ENCODE measurements around the gene PCED1B.
"Not testable (repeated sequence)": the region's sequence is repeated elsewhere in the genome, so short reads cannot be mapped to it uniquely, and the experiment has no call there.

Gene PCED1B

DNA sequence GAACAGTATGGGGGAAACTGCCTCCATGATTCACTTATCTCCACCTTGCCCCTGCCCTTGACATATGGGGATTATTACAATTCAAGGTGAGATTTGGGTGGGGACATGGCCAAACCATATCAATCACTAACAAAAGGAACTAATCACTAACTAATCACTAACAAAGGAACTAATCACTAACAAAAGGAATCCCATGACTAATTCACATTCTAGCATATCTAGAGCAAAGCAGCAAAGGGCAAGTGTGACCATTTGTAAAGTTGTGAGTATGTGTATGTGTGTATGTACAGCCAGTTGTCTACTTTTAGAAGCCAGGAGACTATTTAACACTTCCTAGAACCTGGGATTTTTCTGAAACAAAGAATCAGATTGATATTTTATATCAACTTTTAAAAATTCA is 30.9 kb upstream of the PCED1B start:
- no peak for TF ChIP-seq ISL1 (CRISPR knock-in tag; IDR thresholded peaks at IDR 0.05)
- no peak for ATAC-seq

GRCh38 chr12:47051291-47051690 is 28.1 kb upstream of the PCED1B start:
- not testable (repeated sequence) for ATAC-seq

GRCh38 chr12:47052274-47052673 is 27.1 kb upstream of the PCED1B start:
- TF ChIP-seq, protein P1, sequence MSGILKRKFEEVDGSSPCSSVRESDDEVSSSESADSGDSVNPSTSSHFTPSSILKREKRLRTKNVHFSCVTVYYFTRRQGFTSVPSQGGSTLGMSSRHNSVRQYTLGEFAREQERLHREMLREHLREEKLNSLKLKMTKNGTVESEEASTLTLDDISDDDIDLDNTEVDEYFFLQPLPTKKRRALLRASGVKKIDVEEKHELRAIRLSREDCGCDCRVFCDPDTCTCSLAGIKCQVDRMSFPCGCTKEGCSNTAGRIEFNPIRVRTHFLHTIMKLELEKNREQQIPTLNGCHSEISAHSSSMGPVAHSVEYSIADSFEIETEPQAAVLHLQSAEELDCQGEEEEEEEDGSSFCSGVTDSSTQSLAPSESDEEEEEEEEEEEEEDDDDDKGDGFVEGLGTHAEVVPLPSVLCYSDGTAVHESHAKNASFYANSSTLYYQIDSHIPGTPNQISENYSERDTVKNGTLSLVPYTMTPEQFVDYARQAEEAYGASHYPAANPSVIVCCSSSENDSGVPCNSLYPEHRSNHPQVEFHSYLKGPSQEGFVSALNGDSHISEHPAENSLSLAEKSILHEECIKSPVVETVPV (CRISPR knock-in tag; IDR thresholded peaks at IDR 0.05) = no peak
- TF ChIP-seq CSDC2 (CRISPR knock-in tag; IDR thresholded peaks at IDR 0.05) (no peak), TCF4 (CRISPR knock-in tag; IDR thresholded peaks at IDR 0.05; ENCODE audit: borderline replicate concordance) (no peak), OSR1 (CRISPR knock-in tag; IDR thresholded peaks at IDR 0.05) (no peak), ZNF8 (CRISPR knock-in tag; IDR thresholded peaks at IDR 0.05) (no peak), PPARA (CRISPR knock-in tag; IDR thresholded peaks at IDR 0.05; ENCODE audit: borderline replicate concordance) (no peak), RARB (CRISPR knock-in tag; IDR thresholded peaks at IDR 0.05) (no peak), ZNF70 (CRISPR knock-in tag; IDR thresholded peaks at IDR 0.05) (no peak), GLIS3 (CRISPR knock-in tag; IDR thresholded peaks at IDR 0.05) (no peak), SNAI2 (CRISPR knock-in tag; IDR thresholded peaks at IDR 0.05) (no peak), BACH2 (CRISPR knock-in tag; IDR thresholded peaks at IDR 0.05; ENCODE audit: borderline replicate concordance) (no peak)

GRCh38 chr12:47053961-47054360 is 25.5 kb upstream of the PCED1B start:
- TF ChIP-seq, protein P1 (CRISPR knock-in tag; IDR thresholded peaks at IDR 0.05) = no peak
- TF ChIP-seq, protein P2, sequence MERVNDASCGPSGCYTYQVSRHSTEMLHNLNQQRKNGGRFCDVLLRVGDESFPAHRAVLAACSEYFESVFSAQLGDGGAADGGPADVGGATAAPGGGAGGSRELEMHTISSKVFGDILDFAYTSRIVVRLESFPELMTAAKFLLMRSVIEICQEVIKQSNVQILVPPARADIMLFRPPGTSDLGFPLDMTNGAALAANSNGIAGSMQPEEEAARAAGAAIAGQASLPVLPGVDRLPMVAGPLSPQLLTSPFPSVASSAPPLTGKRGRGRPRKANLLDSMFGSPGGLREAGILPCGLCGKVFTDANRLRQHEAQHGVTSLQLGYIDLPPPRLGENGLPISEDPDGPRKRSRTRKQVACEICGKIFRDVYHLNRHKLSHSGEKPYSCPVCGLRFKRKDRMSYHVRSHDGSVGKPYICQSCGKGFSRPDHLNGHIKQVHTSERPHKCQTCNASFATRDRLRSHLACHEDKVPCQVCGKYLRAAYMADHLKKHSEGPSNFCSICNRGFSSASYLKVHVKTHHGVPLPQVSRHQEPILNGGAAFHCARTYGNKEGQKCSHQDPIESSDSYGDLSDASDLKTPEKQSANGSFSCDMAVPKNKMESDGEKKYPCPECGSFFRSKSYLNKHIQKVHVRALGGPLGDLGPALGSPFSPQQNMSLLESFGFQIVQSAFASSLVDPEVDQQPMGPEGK (CRISPR knock-in tag; IDR thresholded peaks at IDR 0.05; ENCODE audit: borderline replicate concordance) = no peak
- TF ChIP-seq ZC3H10 (CRISPR knock-in tag; IDR thresholded peaks at IDR 0.05) = no peak
- TF ChIP-seq OSR1 (CRISPR knock-in tag; IDR thresholded peaks at IDR 0.05) = no peak
- TF ChIP-seq, protein P3, sequence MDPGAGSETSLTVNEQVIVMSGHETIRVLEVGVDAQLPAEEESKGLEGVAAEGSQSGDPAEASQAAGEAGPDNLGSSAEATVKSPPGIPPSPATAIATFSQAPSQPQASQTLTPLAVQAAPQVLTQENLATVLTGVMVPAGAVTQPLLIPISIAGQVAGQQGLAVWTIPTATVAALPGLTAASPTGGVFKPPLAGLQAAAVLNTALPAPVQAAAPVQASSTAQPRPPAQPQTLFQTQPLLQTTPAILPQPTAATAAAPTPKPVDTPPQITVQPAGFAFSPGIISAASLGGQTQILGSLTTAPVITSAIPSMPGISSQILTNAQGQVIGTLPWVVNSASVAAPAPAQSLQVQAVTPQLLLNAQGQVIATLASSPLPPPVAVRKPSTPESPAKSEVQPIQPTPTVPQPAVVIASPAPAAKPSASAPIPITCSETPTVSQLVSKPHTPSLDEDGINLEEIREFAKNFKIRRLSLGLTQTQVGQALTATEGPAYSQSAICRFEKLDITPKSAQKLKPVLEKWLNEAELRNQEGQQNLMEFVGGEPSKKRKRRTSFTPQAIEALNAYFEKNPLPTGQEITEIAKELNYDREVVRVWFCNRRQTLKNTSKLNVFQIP (CRISPR knock-in tag; IDR thresholded peaks at IDR 0.05; ENCODE audit: borderline replicate concordance, low read depth) = no peak
- no peak for TF ChIP-seq PPARA (CRISPR knock-in tag; IDR thresholded peaks at IDR 0.05; ENCODE audit: borderline replicate concordance)
- no peak for TF ChIP-seq ZNF565 (CRISPR knock-in tag; conservative IDR thresholded peaks at IDR 0.05; ENCODE audit: low read depth)
- TF ChIP-seq SNAI2 (CRISPR knock-in tag; IDR thresholded peaks at IDR 0.05) = no peak
- no peak for ATAC-seq

More at GRCh38 chr12:47052274-47052673, 27.1 kb upstream of the PCED1B start:
- no peak for ATAC-seq

- ATAC-seq = no peak
- TF ChIP-seq ESRRG (CRISPR knock-in tag; IDR thresholded peaks at IDR 0.05) (no peak), CREB5 (CRISPR knock-in tag; IDR thresholded peaks at IDR 0.05; ENCODE audit: low read depth) (no peak), ARNTL (CRISPR knock-in tag; IDR thresholded peaks at IDR 0.05; ENCODE audit: borderline replicate concordance, low read depth) (no peak), ZFP30 (CRISPR knock-in tag; IDR thresholded peaks at IDR 0.05) (no peak), TOX (CRISPR knock-in tag; IDR thresholded peaks at IDR 0.05; ENCODE audit: borderline replicate concordance) (no peak), CSDC2 (CRISPR knock-in tag; IDR thresholded peaks at IDR 0.05) (no peak), OSR1 (CRISPR knock-in tag; IDR thresholded peaks at IDR 0.05) (no peak), ZC3H10 (CRISPR knock-in tag; IDR thresholded peaks at IDR 0.05) (no peak), PPARA (CRISPR knock-in tag; IDR thresholded peaks at IDR 0.05; ENCODE audit: borderline replicate concordance) (no peak), ZNF565 (CRISPR knock-in tag; conservative IDR thresholded peaks at IDR 0.05; ENCODE audit: low read depth) (no peak), ISL1 (CRISPR knock-in tag; IDR thresholded peaks at IDR 0.05) (no peak)
- TF ChIP-seq, protein P3 (CRISPR knock-in tag; IDR thresholded peaks at IDR 0.05; ENCODE audit: borderline replicate concordance, low read depth) = no peak
- TF ChIP-seq, protein P1 (CRISPR knock-in tag; IDR thresholded peaks at IDR 0.05) = no peak
- TF ChIP-seq, protein P2 (CRISPR knock-in tag; IDR thresholded peaks at IDR 0.05; ENCODE audit: borderline replicate concordance) = no peak
Observed at GRCh38 chr12:47054659-47055058, 24.8 kb upstream of the PCED1B start.
